Uterus (tissue), 4 donors: ENCODE measurements around the gene CAMK2G. TPM values are rescaled to one million over a fixed set of nuclear protein-coding genes. Genes with fewer than 3 reads are reported as not detected.

Experiments used
- DNase-seq, 2 donors: peaks; one replicate each; pipeline ENCODE4 v3.0.0-alpha.2; 2019 to 2020
- H3K27ac ChIP-seq, 2 donors: fragments of 200-600 bp; sonication (generic); 1 replicate in 1 of 2; 2 replicates in 1 of 2; pipeline ENCODE4 v1.5.1; 2016 to 2018
- H3K27me3 ChIP-seq, 2 donors: fragments of 200-600 bp; sonication (generic); one replicate each; pipeline ENCODE4 v1.5.1; 2018 to 2019; ENCODE audit warnings: control low read depth in 1 of 2
- H3K36me3 ChIP-seq, 2 donors: fragments of 200-600 bp; sonication (generic); one replicate each; pipeline ENCODE4 v1.5.1; 2019; ENCODE audit warnings: control low read depth in 1 of 2
- H3K4me1 ChIP-seq, 2 donors: fragments of 200-600 bp; sonication (generic); one replicate each; pipeline ENCODE4 v1.5.1; 2018 to 2019; ENCODE audit warnings: control low read depth in 1 of 2
- H3K4me3 ChIP-seq, 2 donors: fragments of 200-600 bp; sonication (generic); 1 replicate in 1 of 2; 2 replicates in 1 of 2; pipeline ENCODE4 v1.5.1; 2018 to 2019; ENCODE audit warnings: mild to moderate bottlenecking in 1 of 2
- H3K9me3 ChIP-seq, 2 donors: fragments of 200-600 bp; sonication (generic); one replicate each; pipeline ENCODE4 v1.5.1; 2019; ENCODE audit warnings: control low read depth in 1 of 2
- CTCF ChIP-seq, 4 experiments: fragments of 200-600 bp in 2 of 4; fragments of 450-650 bp in 2 of 4; sonication (generic) in 2 of 4; IDR thresholded peaks; one replicate each; pipeline ENCODE4 v1.5.1; 2016 to 2019; ENCODE audit warnings: antibody characterized with exemption in 4 of 4, mild to moderate bottlenecking in 2 of 4, moderate library complexity in 1 of 4
- POLR2A ChIP-seq, 2 donors: fragments of 450-650 bp; IDR thresholded peaks; one replicate each; pipeline ENCODE4 v1.6.1; 2016; ENCODE audit warnings: antibody characterized with exemption in 2 of 2, mild to moderate bottlenecking in 1 of 2, moderate library complexity in 1 of 2
- intact Hi-C: fragments of 100-400 bp; cut with DNase I; formaldehyde crosslinking; loops from one replicate; pipeline ENCODE4 v1.15.1; 2023; ENCODE audit warnings: low total_unique reads
- total RNA-seq, 4 donors: library from RNA; depleted of rRNA in 3 of 4; stranded (reverse); fragments of >200 nt in 3 of 4; gene quantifications; one replicate each; pipeline versions ENCODE4 v1.1.0 to v1.2.4, GENCODE V29; 2014 to 2023
- donor health status: DM: yes; HTN: yes; CAD: no.

Gene CAMK2G
- total RNA-seq, 4 donors from 2014 or later: 17.9 to 79.9 (median 40.0) TPM

- Histone ChIP-seq H3K4me1 (no peaks in the 10 kb centered on the region), H3K36me3 (no peaks in the 10 kb centered on the region), H3K9me3 (no peaks in the 10 kb centered on the region), H3K27me3 (no peaks in the 10 kb centered on the region), H3K27ac (no peak overlapping the region), H3K4me3 (no peak overlapping the region)
- intact Hi-C loops: no loop called here
- no peak for DNase-seq
- TF ChIP-seq POLR2A (IDR thresholded peaks at IDR 0.05) (no peak), CTCF (IDR thresholded peaks at IDR 0.05) (no peak)
Observed at GRCh38 chr10:73807471-73807870, 66.9 kb downstream of the CAMK2G start.

GRCh38 chr10:73806176-73806950, 68.0 kb downstream of the CAMK2G start:
- Histone ChIP-seq H3K9me3 (no peaks in the 10 kb centered on the region), H3K36me3 (no peaks in the 10 kb centered on the region), H3K27me3 (no peaks in the 10 kb centered on the region), H3K27ac (no peak overlapping the region), H3K4me1 (no peaks in the 10 kb centered on the region), H3K4me3 (no peak overlapping the region)
- DNase-seq: no peak
- no peak for TF ChIP-seq POLR2A (IDR thresholded peaks at IDR 0.05)
- no peak for TF ChIP-seq CTCF (IDR thresholded peaks at IDR 0.05)
- intact Hi-C loops: no loop called here

- TF ChIP-seq CTCF (IDR thresholded peaks at IDR 0.05): no peak
- TF ChIP-seq POLR2A (IDR thresholded peaks at IDR 0.05): no peak
- H3K4me1 ChIP-seq: no peaks in the 10 kb centered on the region
- H3K27ac ChIP-seq: no peak overlapping the region
- no peak for DNase-seq
- no peaks in the 10 kb centered on the region for H3K36me3 ChIP-seq
- no peak overlapping the region for H3K4me3 ChIP-seq
- no peaks in the 10 kb centered on the region for H3K9me3 ChIP-seq
- intact Hi-C loops: no loop called here
- no peaks in the 10 kb centered on the region for H3K27me3 ChIP-seq
Observed at GRCh38 chr10:73803680-73804286, 70.6 kb downstream of the CAMK2G start.

- DNase-seq: no peak
- Histone ChIP-seq H3K4me3 (no peak overlapping the region), H3K9me3 (no peaks in the 10 kb centered on the region), H3K36me3 (no peaks in the 10 kb centered on the region), H3K27me3 (no peaks in the 10 kb centered on the region), H3K4me1 (no peaks in the 10 kb centered on the region), H3K27ac (no peak overlapping the region)
- no peak for TF ChIP-seq POLR2A (IDR thresholded peaks at IDR 0.05)
- intact Hi-C loops: no loop called here
Observed at GRCh38 chr10:73802276-73802991, 71.9 kb downstream of the CAMK2G start.

- no peaks in the 10 kb centered on the region for H3K27me3 ChIP-seq
- TF ChIP-seq POLR2A (IDR thresholded peaks at IDR 0.05) (no peak), CTCF (IDR thresholded peaks at IDR 0.05) (no peak)
- H3K4me1 ChIP-seq: no peaks in the 10 kb centered on the region
- no peak overlapping the region for H3K4me3 ChIP-seq
- H3K9me3 ChIP-seq: no peaks in the 10 kb centered on the region
- no peak for DNase-seq
- H3K36me3 ChIP-seq: no peaks in the 10 kb centered on the region
- H3K27ac ChIP-seq: no peak overlapping the region
- intact Hi-C loops: no loop called here
Observed at GRCh38 chr10:73801253-73801590, 73.1 kb downstream of the CAMK2G start.
